Stimulated activated memory B cell treated with anti-CD40 and anti-IgM and Interleukin-4, amounts not matched to agents 10 μg/mL and 1 μg/mL and 100 μg/mL, for 72 hours (primary cell): ENCODE results near the gene CEP250.

Source experiments
- ATAC-seq: fragments of 150-1000 bp; cut with Tn5 transposase; 2 replicates; pipeline ENCODE4 v1.10.0; 2021
- H3K27ac Mint-ChIP-seq: one replicate; pipeline ENCODE4 v1.8.0; 2022; ENCODE audit warnings: mild to moderate bottlenecking, mixed read lengths
- H3K27me3 Mint-ChIP-seq: one replicate; pipeline ENCODE4 v1.8.0; 2022; ENCODE audit warnings: mixed read lengths
- H3K36me3 Mint-ChIP-seq: one replicate; pipeline ENCODE4 v1.8.0; 2022; ENCODE audit warnings: mixed read lengths
- H3K4me1 Mint-ChIP-seq: one replicate; pipeline ENCODE4 v1.8.0; 2022; ENCODE audit warnings: mixed read lengths
- H3K4me3 Mint-ChIP-seq: one replicate; pipeline ENCODE4 v1.8.0; 2022; ENCODE audit warnings: mild to moderate bottlenecking, moderate library complexity, mixed read lengths
- H3K9me3 Mint-ChIP-seq: one replicate; pipeline ENCODE4 v1.8.0; 2022; ENCODE audit warnings: mixed read lengths

The CEP250 gene

GRCh38 chr20:35497780-35498189, 42.4 kb downstream of the CEP250 start:
- no peaks in the 10 kb centered on the region for H3K27me3 Mint-ChIP-seq
- peaks cover 34% of the 10 kb centered on the region for H3K4me1 Mint-ChIP-seq
- no peak overlapping the region for H3K4me3 Mint-ChIP-seq
- ATAC-seq = no peak
- H3K36me3 Mint-ChIP-seq = peaks cover 87% of the 10 kb centered on the region
- no peaks in the 10 kb centered on the region for H3K9me3 Mint-ChIP-seq
- H3K27ac Mint-ChIP-seq = no peak overlapping the region

GRCh38 chr20:35499271-35499670, 43.9 kb downstream of the CEP250 start:
- peaks cover 90% of the 10 kb centered on the region for H3K36me3 Mint-ChIP-seq
- peak overlapping the region; percentile 7 for H3K27ac Mint-ChIP-seq
- no peaks in the 10 kb centered on the region for H3K27me3 Mint-ChIP-seq
- no peak for ATAC-seq
- no peaks in the 10 kb centered on the region for H3K9me3 Mint-ChIP-seq
- H3K4me1 Mint-ChIP-seq = peaks cover 45% of the 10 kb centered on the region
- H3K4me3 Mint-ChIP-seq = no peak overlapping the region

- peaks cover 61% of the 10 kb centered on the region for H3K4me1 Mint-ChIP-seq
- peak; percentile 97 for ATAC-seq
- H3K36me3 Mint-ChIP-seq = peaks cover 89% of the 10 kb centered on the region
- no peaks in the 10 kb centered on the region for H3K9me3 Mint-ChIP-seq
- no peaks in the 10 kb centered on the region for H3K27me3 Mint-ChIP-seq
- H3K4me3 Mint-ChIP-seq = peak overlapping the region; percentile 5
- H3K27ac Mint-ChIP-seq = peak overlapping the region; percentile 90
Observed at GRCh38 chr20:35502352-35502751, 47.0 kb downstream of the CEP250 start.

GRCh38 chr20:35503281-35503680, 47.9 kb downstream of the CEP250 start:
- H3K27ac Mint-ChIP-seq = peak overlapping the region; percentile 90

GRCh38 chr20:35503841-35504561, 48.6 kb downstream of the CEP250 start:
- Mint-ChIP-seq H3K27ac (peak overlapping the region; percentile 90), H3K4me3 (no peak overlapping the region), H3K4me1 (peaks cover 78% of the 10 kb centered on the region), H3K9me3 (no peaks in the 10 kb centered on the region), H3K27me3 (no peaks in the 10 kb centered on the region), H3K36me3 (peaks cover 84% of the 10 kb centered on the region)
- no peak for ATAC-seq

More at GRCh38 chr20:35503281-35503680, 47.9 kb downstream of the CEP250 start:
- no peaks in the 10 kb centered on the region for H3K27me3 Mint-ChIP-seq
- H3K4me3 Mint-ChIP-seq = no peak overlapping the region
- H3K9me3 Mint-ChIP-seq = no peaks in the 10 kb centered on the region
- peaks cover 71% of the 10 kb centered on the region for H3K4me1 Mint-ChIP-seq
- peaks cover 84% of the 10 kb centered on the region for H3K36me3 Mint-ChIP-seq
- no peak for ATAC-seq

GRCh38 chr20:35504751-35505150, 49.4 kb downstream of the CEP250 start:
- Mint-ChIP-seq H3K27me3 (no peaks in the 10 kb centered on the region), H3K27ac (peak overlapping the region; percentile 30), H3K36me3 (peaks cover 86% of the 10 kb centered on the region), H3K9me3 (no peaks in the 10 kb centered on the region), H3K4me3 (no peak overlapping the region), H3K4me1 (peaks cover 82% of the 10 kb centered on the region)
- ATAC-seq = no peak

GRCh38 chr20:35506179-35506578, 50.8 kb downstream of the CEP250 start:
- no peaks in the 10 kb centered on the region for H3K27me3 Mint-ChIP-seq
- no peaks in the 10 kb centered on the region for H3K9me3 Mint-ChIP-seq
- H3K27ac Mint-ChIP-seq = peak overlapping the region; percentile 30
- H3K4me3 Mint-ChIP-seq = no peak overlapping the region
- ATAC-seq = no peak
- H3K4me1 Mint-ChIP-seq = peaks cover 73% of the 10 kb centered on the region
- peaks cover 74% of the 10 kb centered on the region for H3K36me3 Mint-ChIP-seq

- peak; percentile 65 for ATAC-seq
- Mint-ChIP-seq H3K36me3 (peaks cover 78% of the 10 kb centered on the region), H3K9me3 (no peaks in the 10 kb centered on the region), H3K4me3 (no peak overlapping the region), H3K4me1 (peaks cover 72% of the 10 kb centered on the region), H3K27me3 (no peaks in the 10 kb centered on the region), H3K27ac (peak overlapping the region; percentile 30)
Observed at GRCh38 chr20:35506872-35507638, 51.7 kb downstream of the CEP250 start.

- H3K9me3 Mint-ChIP-seq = no peaks in the 10 kb centered on the region
- H3K27ac Mint-ChIP-seq = peak overlapping the region; percentile 73
- peaks cover 76% of the 10 kb centered on the region for H3K36me3 Mint-ChIP-seq
- peaks cover 56% of the 10 kb centered on the region for H3K4me1 Mint-ChIP-seq
- H3K27me3 Mint-ChIP-seq = no peaks in the 10 kb centered on the region
- peak; percentile 87 for ATAC-seq
- H3K4me3 Mint-ChIP-seq = peak overlapping the region; percentile 53
Observed at GRCh38 chr20:35508493-35509218, 53.3 kb downstream of the CEP250 start.

- Mint-ChIP-seq H3K4me3 (no peak overlapping the region), H3K36me3 (peaks cover 55% of the 10 kb centered on the region), H3K27me3 (no peaks in the 10 kb centered on the region), H3K27ac (peak overlapping the region; percentile 54), H3K9me3 (no peaks in the 10 kb centered on the region), H3K4me1 (peaks cover 38% of the 10 kb centered on the region)
- no peak for ATAC-seq
Observed at GRCh38 chr20:35510951-35511735, 55.7 kb downstream of the CEP250 start.

- Mint-ChIP-seq H3K4me3 (no peak overlapping the region), H3K27ac (peak overlapping the region; percentile 54), H3K9me3 (no peaks in the 10 kb centered on the region), H3K4me1 (peaks cover 31% of the 10 kb centered on the region), H3K27me3 (no peaks in the 10 kb centered on the region), H3K36me3 (peaks cover 51% of the 10 kb centered on the region)
- no peak for ATAC-seq
Observed at GRCh38 chr20:35511814-35512420, 56.5 kb downstream of the CEP250 start.

- Mint-ChIP-seq H3K27me3 (no peaks in the 10 kb centered on the region), H3K9me3 (no peaks in the 10 kb centered on the region), H3K4me1 (peaks cover 6% of the 10 kb centered on the region), H3K4me3 (no peak overlapping the region), H3K36me3 (peaks cover 32% of the 10 kb centered on the region), H3K27ac (no peak overlapping the region)
- no peak for ATAC-seq
Observed at GRCh38 chr20:35514371-35514932, 59.1 kb downstream of the CEP250 start.

GRCh38 chr20:35515341-35515740, 59.9 kb downstream of the CEP250 start:
- no peaks in the 10 kb centered on the region for H3K9me3 Mint-ChIP-seq
- H3K4me1 Mint-ChIP-seq = peaks cover 6% of the 10 kb centered on the region
- no peaks in the 10 kb centered on the region for H3K27me3 Mint-ChIP-seq
- H3K27ac Mint-ChIP-seq = no peak overlapping the region
- peaks cover 28% of the 10 kb centered on the region for H3K36me3 Mint-ChIP-seq
- no peak overlapping the region for H3K4me3 Mint-ChIP-seq
- ATAC-seq = no peak

- peaks cover 11% of the 10 kb centered on the region for H3K4me1 Mint-ChIP-seq
- no peaks in the 10 kb centered on the region for H3K9me3 Mint-ChIP-seq
- H3K27me3 Mint-ChIP-seq = no peaks in the 10 kb centered on the region
- H3K27ac Mint-ChIP-seq = no peak overlapping the region
- no peak overlapping the region for H3K4me3 Mint-ChIP-seq
- no peak for ATAC-seq
- H3K36me3 Mint-ChIP-seq = peaks cover 27% of the 10 kb centered on the region
Observed at GRCh38 chr20:35515949-35516645, 60.7 kb downstream of the CEP250 start.
